LNCaP clone FGC (cell line): ENCODE measurements around the gene MVD.
"Not testable (repeated sequence)": the region's sequence is repeated elsewhere in the genome, so short reads cannot be mapped to it uniquely, and the experiment has no call there.

Experiments
- DNase-seq: peaks from one replicate; pipeline ENCODE4 v3.0.0-alpha.2; 2011; ENCODE audit warnings: low read depth
- H3K4me3 ChIP-seq: 2 replicates; pipeline ENCODE4 v1.5.1; 2011; ENCODE audit warnings: mild to moderate bottlenecking, low read depth, low read length, control low read depth
- CTCF ChIP-seq: IDR thresholded peaks from 2 replicates; pipeline ENCODE4 v1.5.1; 2012; ENCODE audit warnings: mild to moderate bottlenecking; ENCODE audit not compliant: control insufficient read depth, insufficient read depth; ENCODE audit errors: extremely low read depth

The MVD gene

GRCh38 chr16:88613293-88613692 lies 49.6 kb downstream of the MVD start:
- H3K4me3 ChIP-seq: no peak overlapping the region
- no peak for TF ChIP-seq CTCF
- no peak for DNase-seq

GRCh38 chr16:88610909-88611812 lies 51.7 kb downstream of the MVD start:
- DNase-seq: no peak
- TF ChIP-seq CTCF: no peak
- no peak overlapping the region for H3K4me3 ChIP-seq

GRCh38 chr16:88610080-88610479 lies 52.8 kb downstream of the MVD start:
- no peak for TF ChIP-seq CTCF
- H3K4me3 ChIP-seq: no peak overlapping the region
- no peak for DNase-seq

GRCh38 chr16:88609426-88609825 lies 53.5 kb downstream of the MVD start:
- H3K4me3 ChIP-seq, DNase-seq: not testable (repeated sequence)

GRCh38 chr16:88608076-88608475 lies 54.8 kb downstream of the MVD start:
- H3K4me3 ChIP-seq: no peak overlapping the region
- no peak for TF ChIP-seq CTCF
- no peak for DNase-seq

- no peak overlapping the region for H3K4me3 ChIP-seq
- TF ChIP-seq CTCF: no peak
- DNase-seq: no peak
Measured at GRCh38 chr16:88606148-88606757, 56.6 kb downstream of the MVD start.

- TF ChIP-seq CTCF: no peak
- H3K4me3 ChIP-seq: no peak overlapping the region
- no peak for DNase-seq
Measured at GRCh38 chr16:88605186-88606147, 57.4 kb downstream of the MVD start.
